Measurements from ENCODE around the gene TNFRSF6B.

GRCh38 chr20:63697868-63698545 is 1.6 kb downstream of the TNFRSF6B start:
- no peak for TF ChIP-seq CTCF (conservative IDR thresholded peaks at IDR 0.05; ENCODE audit: low read length)
- no peak for TF ChIP-seq EZH2phosphoT487 (IDR thresholded peaks at IDR 0.05; ENCODE audit: borderline replicate concordance)

All from Loucy (cell line).